Measurements from ENCODE around the gene BOLA3. TPM values are rescaled to one million over a fixed set of nuclear protein-coding genes. Genes with fewer than 3 reads are reported as not detected.

The BOLA3 gene
- total RNA-seq, 1 experiment from 2014 or later: 69.7 TPM

DNA sequence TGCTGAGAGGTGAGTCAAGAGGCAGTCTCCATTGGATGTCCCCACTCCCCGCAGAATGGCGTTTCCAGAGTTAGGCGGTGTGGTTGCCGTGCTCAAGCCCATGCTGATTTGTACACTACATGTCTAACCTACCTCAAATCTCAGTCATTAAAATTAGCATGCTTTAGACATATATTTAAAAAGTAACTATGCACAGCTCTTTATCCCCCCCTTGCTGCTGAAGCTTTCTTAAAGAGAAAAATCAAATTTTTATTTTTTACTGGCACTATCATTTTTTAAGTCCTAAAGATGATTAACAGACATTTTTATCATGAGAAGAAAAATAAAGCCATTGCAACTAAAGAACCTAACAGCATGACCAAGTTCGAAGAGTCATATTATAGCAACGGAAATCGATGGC, 42.9 kb downstream of the BOLA3 start:
- BruUV-seq (replicated peaks): no TSS peak
- H3K4me3 ChIP-seq (ENCODE audit: low read depth in 2 of 2, low read length in 2 of 2): no peak overlapping the region
- ChIA-PET CTCF (interaction anchor here (0.6 kb wide), 1 partner anchor 102 kb away, joined by 5 read pairs; no protein-coding TSS in a partner anchor), POLR2A (no interaction called here)
- DNase-seq (ENCODE audit: low read depth, low spot score) (no peak), ATAC-seq (no peak)
- in situ Hi-C loops (cut with HindIII; ENCODE audit: low pct_unique_long_range_greater_than_20kb, low sequenced_read_pairs): no loop called here
- no peak overlapping the region for H3K27ac ChIP-seq (ENCODE audit: low read length)
- intact Hi-C loops (cut with micrococcal nuclease; ENCODE audit: unreplicated experiment): no loop called here
- H3K9me3 ChIP-seq (ENCODE audit: control insufficient read depth, insufficient read depth, low read depth, low read length): no peaks in the 10 kb centered on the region
- H3K4me1 ChIP-seq (ENCODE audit: control insufficient read depth, insufficient read depth, low read length): no peaks in the 10 kb centered on the region
- no peaks in the 10 kb centered on the region for H3K27me3 ChIP-seq (ENCODE audit: control insufficient read depth, insufficient read depth, low read length)
- no peak for TF ChIP-seq REST (IDR thresholded peaks at IDR 0.05; ENCODE audit: insufficient read depth in 1 of 2, low read depth in 2 of 2, low read length in 1 of 2)
- no peak for TF ChIP-seq SIN3A (IDR thresholded peaks at IDR 0.05; ENCODE audit: borderline replicate concordance, insufficient read depth, low read depth, low read length)
- TF ChIP-seq, protein P1, sequence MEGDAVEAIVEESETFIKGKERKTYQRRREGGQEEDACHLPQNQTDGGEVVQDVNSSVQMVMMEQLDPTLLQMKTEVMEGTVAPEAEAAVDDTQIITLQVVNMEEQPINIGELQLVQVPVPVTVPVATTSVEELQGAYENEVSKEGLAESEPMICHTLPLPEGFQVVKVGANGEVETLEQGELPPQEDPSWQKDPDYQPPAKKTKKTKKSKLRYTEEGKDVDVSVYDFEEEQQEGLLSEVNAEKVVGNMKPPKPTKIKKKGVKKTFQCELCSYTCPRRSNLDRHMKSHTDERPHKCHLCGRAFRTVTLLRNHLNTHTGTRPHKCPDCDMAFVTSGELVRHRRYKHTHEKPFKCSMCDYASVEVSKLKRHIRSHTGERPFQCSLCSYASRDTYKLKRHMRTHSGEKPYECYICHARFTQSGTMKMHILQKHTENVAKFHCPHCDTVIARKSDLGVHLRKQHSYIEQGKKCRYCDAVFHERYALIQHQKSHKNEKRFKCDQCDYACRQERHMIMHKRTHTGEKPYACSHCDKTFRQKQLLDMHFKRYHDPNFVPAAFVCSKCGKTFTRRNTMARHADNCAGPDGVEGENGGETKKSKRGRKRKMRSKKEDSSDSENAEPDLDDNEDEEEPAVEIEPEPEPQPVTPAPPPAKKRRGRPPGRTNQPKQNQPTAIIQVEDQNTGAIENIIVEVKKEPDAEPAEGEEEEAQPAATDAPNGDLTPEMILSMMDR (IDR thresholded peaks at IDR 0.05): no peak
- TF ChIP-seq POLR2AphosphoS5 (IDR thresholded peaks at IDR 0.05; ENCODE audit: low read depth, low read length): no peak
- TF ChIP-seq TCF7L2 (IDR thresholded peaks at IDR 0.05; ENCODE audit: low read depth, low read length): no peak
- H3K36me3 ChIP-seq (ENCODE audit: control insufficient read depth, insufficient read depth, low read length): no peaks in the 10 kb centered on the region; the same call in 1 of the 2 replicates

DNA sequence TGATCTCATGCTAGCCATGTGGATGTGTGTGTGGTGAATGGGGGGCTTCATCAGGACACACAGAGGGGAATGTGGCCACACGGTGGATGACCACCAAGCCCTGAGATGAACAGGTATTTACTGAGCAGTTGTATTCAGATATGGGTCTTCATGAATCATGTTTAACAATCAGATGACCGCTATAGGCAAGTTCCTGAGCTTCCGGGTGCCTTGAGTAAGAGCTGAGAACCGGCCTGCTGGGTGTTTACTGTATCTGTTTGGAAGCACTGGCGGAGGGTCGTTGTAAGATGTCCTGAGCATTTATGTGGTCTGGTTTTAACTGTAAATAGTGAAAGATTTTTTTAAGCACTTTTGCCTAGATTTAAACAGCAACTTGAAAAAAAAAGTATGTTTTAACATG, 43.9 kb downstream of the BOLA3 start:
- no peak for ATAC-seq
- no peak overlapping the region for H3K4me3 ChIP-seq (ENCODE audit: low read depth in 2 of 2, low read length in 2 of 2)
- TF ChIP-seq TCF7L2 (IDR thresholded peaks at IDR 0.05; ENCODE audit: low read depth, low read length) (no peak), REST (IDR thresholded peaks at IDR 0.05; ENCODE audit: insufficient read depth in 1 of 2, low read depth in 2 of 2, low read length in 1 of 2) (no peak), POLR2AphosphoS5 (IDR thresholded peaks at IDR 0.05; ENCODE audit: low read depth, low read length) (no peak), SIN3A (IDR thresholded peaks at IDR 0.05; ENCODE audit: borderline replicate concordance, insufficient read depth, low read depth, low read length) (no peak)
- TF ChIP-seq, protein P1 (IDR thresholded peaks at IDR 0.05): no peak
- intact Hi-C loops (cut with micrococcal nuclease; ENCODE audit: unreplicated experiment): no loop called here
- DNase-seq (ENCODE audit: low read depth, low spot score): no peak
- ChIA-PET POLR2A (no interaction called here), CTCF (no interaction called here)
- H3K36me3 ChIP-seq (ENCODE audit: control insufficient read depth, insufficient read depth, low read length): no peaks in the 10 kb centered on the region; the same call in 1 of the 2 replicates
- H3K4me1 ChIP-seq (ENCODE audit: control insufficient read depth, insufficient read depth, low read length): no peaks in the 10 kb centered on the region
- in situ Hi-C loops (cut with HindIII; ENCODE audit: low pct_unique_long_range_greater_than_20kb, low sequenced_read_pairs): no loop called here
- H3K9me3 ChIP-seq (ENCODE audit: control insufficient read depth, insufficient read depth, low read depth, low read length): no peaks in the 10 kb centered on the region
- H3K27ac ChIP-seq (ENCODE audit: low read length): no peak overlapping the region
- no TSS peak for BruUV-seq (replicated peaks)
- H3K27me3 ChIP-seq (ENCODE audit: control insufficient read depth, insufficient read depth, low read length): no peaks in the 10 kb centered on the region
